GM12801 (cell line): Measurements from ENCODE around the gene UBAC2.

Experiments used
- CTCF ChIP-seq: IDR thresholded peaks from one replicate; pipeline ENCODE4 v1.5.1; 2011; ENCODE audit warnings: control low read depth; ENCODE audit not compliant: insufficient read length; ENCODE audit errors: extremely low read depth

Gene UBAC2

GRCh38 chr13:99331881-99332293 is 131.2 kb downstream of the UBAC2 start:
- no peak for TF ChIP-seq CTCF

GRCh38 chr13:99332456-99332855 is 131.8 kb downstream of the UBAC2 start:
- TF ChIP-seq CTCF = no peak

- no peak for TF ChIP-seq CTCF
These were observed 133.6 kb downstream of the UBAC2 start for GRCh38 chr13:99334221-99334620.

- TF ChIP-seq CTCF = no peak
These were observed 134.4 kb downstream of the UBAC2 start for GRCh38 chr13:99335087-99335486.

GRCh38 chr13:99335603-99336002 is 134.9 kb downstream of the UBAC2 start:
- TF ChIP-seq CTCF = no peak

- TF ChIP-seq CTCF = no peak
These were observed 138.6 kb downstream of the UBAC2 start for GRCh38 chr13:99339230-99339721.

GRCh38 chr13:99339736-99340397 is 139.2 kb downstream of the UBAC2 start:
- TF ChIP-seq CTCF = no peak
